ENCODE results near the gene ACSF3.
A peak's percentile ranks its signal among the peaks of the same experiment; 100 is the strongest.

The ACSF3 gene

GRCh38 chr16:89149386-89149785 lies 55.7 kb downstream of the ACSF3 start:
- DNase-seq: no peak

GRCh38 chr16:89150090-89150835 lies 56.6 kb downstream of the ACSF3 start:
- peak; percentile 12 for DNase-seq

- no peak for DNase-seq
These were observed 57.3 kb downstream of the ACSF3 start for GRCh38 chr16:89150981-89151380.

- no peak for DNase-seq
These were observed 59.4 kb downstream of the ACSF3 start for GRCh38 chr16:89152831-89153700.

GRCh38 chr16:89153848-89154271 lies 60.2 kb downstream of the ACSF3 start:
- DNase-seq: no peak

- no peak for DNase-seq
These were observed 60.9 kb downstream of the ACSF3 start for GRCh38 chr16:89154390-89155183.

GRCh38 chr16:89155184-89155679 lies 61.6 kb downstream of the ACSF3 start:
- DNase-seq: no peak

- no peak for DNase-seq
These were observed 62.4 kb downstream of the ACSF3 start for GRCh38 chr16:89155851-89156739.

- DNase-seq: no peak
These were observed 63.3 kb downstream of the ACSF3 start for GRCh38 chr16:89156740-89157645.

- no peak for DNase-seq
These were observed 64.1 kb downstream of the ACSF3 start for GRCh38 chr16:89157778-89158177.

- DNase-seq: no peak
These were observed 65.6 kb downstream of the ACSF3 start for GRCh38 chr16:89159066-89159849.

GRCh38 chr16:89159850-89160354 lies 66.2 kb downstream of the ACSF3 start:
- DNase-seq: no peak

GRCh38 chr16:89160977-89161701 lies 67.5 kb downstream of the ACSF3 start:
- DNase-seq: no peak

- no peak for DNase-seq
These were observed 68.4 kb downstream of the ACSF3 start for GRCh38 chr16:89161763-89162713.

- DNase-seq: no peak
These were observed 69.6 kb downstream of the ACSF3 start for GRCh38 chr16:89163297-89163696.

- DNase-seq: no peak
These were observed 70.8 kb downstream of the ACSF3 start for GRCh38 chr16:89164436-89164835.

- DNase-seq: no peak
These were observed 71.4 kb downstream of the ACSF3 start for GRCh38 chr16:89164847-89165680.

Measured in DMS79 (cell line).